Transverse colon (tissue), 4 donors: Measurements from ENCODE around the gene CCNY. TPM values are rescaled to one million over a fixed set of nuclear protein-coding genes. Genes with fewer than 3 reads are reported as not detected.

Experiments
- DNase-seq: peaks from one replicate; pipeline ENCODE4 v3.0.0-alpha.2; 2019
- H3K27ac ChIP-seq, 4 donors: fragments of 200-600 bp; sonication (generic); 2 replicates each; pipeline ENCODE4 v1.5.1; 2016 to 2018; ENCODE audit warnings: inconsistent platforms in 4 of 4
- H3K27me3 ChIP-seq: fragments of 200-600 bp; sonication (generic); 2 replicates; pipeline ENCODE4 v1.5.1; 2017; ENCODE audit warnings: inconsistent platforms
- H3K36me3 ChIP-seq, 4 donors: fragments of 200-600 bp; sonication (generic); 2 replicates each; pipeline ENCODE4 v1.5.1; 2017 to 2019; ENCODE audit warnings: inconsistent platforms in 4 of 4
- H3K4me1 ChIP-seq, 4 donors: fragments of 200-600 bp; sonication (generic); 2 replicates each; pipeline ENCODE4 v1.5.1; 2017 to 2020; ENCODE audit warnings: inconsistent platforms in 4 of 4
- H3K4me3 ChIP-seq, 4 donors: fragments of 200-600 bp; sonication (generic); 1 replicate in 1 of 4; 2 replicates in 3 of 4; pipeline versions ENCODE4 v1.5.1 to v1.6.1; 2017 to 2019; ENCODE audit warnings: inconsistent platforms in 4 of 4
- H3K9me3 ChIP-seq, 2 donors: fragments of 200-600 bp; sonication (generic); 2 replicates each; pipeline ENCODE4 v1.5.1; 2017 to 2019; ENCODE audit warnings: inconsistent platforms in 2 of 2
- CTCF ChIP-seq, 5 experiments: fragments of 200-600 bp in 3 of 5; fragments of 450-650 bp in 2 of 5; sonication (generic) in 3 of 5; IDR thresholded peaks; 1 replicate in 2 of 5; 2 replicates in 3 of 5; pipeline ENCODE4 v1.5.1; 2016 to 2017; ENCODE audit warnings: antibody characterized with exemption in 5 of 5, inconsistent platforms in 3 of 5, mild to moderate bottlenecking in 2 of 5, moderate library complexity in 1 of 5
- EP300 ChIP-seq: sonication (generic); formaldehyde crosslinking; IDR thresholded peaks from one replicate; pipeline ENCODE4 v1.6.1; 2017; ENCODE audit warnings: antibody characterized with exemption, low read depth
- POLR2A ChIP-seq: fragments of 450-650 bp; IDR thresholded peaks from one replicate; pipeline ENCODE4 v1.6.1; 2016; ENCODE audit warnings: antibody characterized with exemption, mild to moderate bottlenecking, moderate library complexity
- POLR2AphosphoS5 ChIP-seq, 3 donors: sonication (generic); formaldehyde crosslinking; IDR thresholded peaks; one replicate each; pipeline ENCODE4 v1.6.1; 2016; ENCODE audit warnings: antibody characterized with exemption in 3 of 3
- WGBS, 2 donors: methylation state at CpG; one replicate each; pipeline ENCODE4 v1.1.5; 2018; ENCODE audit warnings: low coverage in 1 of 2; 5-methylcytosine and 5-hydroxymethylcytosine counted together
- in situ Hi-C, 4 donors: fragments of 200-750 bp; cut with MboI; loops; one replicate each; pipeline versions ENCODE4 v1.15.0 to v1.15.1; 2017; ENCODE audit warnings: low sequenced_read_pairs in 3 of 4, low pct_ligation_motif_present in 1 of 4, low pct_unique_long_range_greater_than_20kb in 1 of 4
- intact Hi-C: fragments of 100-400 bp; cut with DNase I; formaldehyde crosslinking; loops from one replicate; pipeline ENCODE4 v1.15.1; 2023; ENCODE audit warnings: low total_unique reads
- total RNA-seq, 4 donors: library from RNA; depleted of rRNA; stranded (reverse); fragments of >200 nt; gene quantifications; one replicate each; pipeline ENCODE4 v1.1.0, GENCODE V29; 2016

Gene CCNY
- total RNA-seq, 4 donors from 2014 or later: 19.5 to 53.9 (median 41.4) TPM

- Histone ChIP-seq H3K4me3 (no peak overlapping the region), H3K4me1 (peaks cover 7 to 53% (median 11%) of the 10 kb centered on the region in 4 donors), H3K27ac (no peak overlapping the region), H3K36me3 (no peaks in the 10 kb centered on the region), H3K27me3 (no peaks in the 10 kb centered on the region), H3K9me3 (no peaks in the 10 kb centered on the region)
- TF ChIP-seq EP300 (no peak), CTCF (IDR thresholded peaks at IDR 0.05) (no peak), POLR2AphosphoS5 (IDR thresholded peaks at IDR 0.05) (no peak), POLR2A (no peak)
- no peak for DNase-seq
- in situ Hi-C loops: no loop called here
- 0 to 44% methylated on average over 1 to 2 of the region's 2 CpGs for whole genome bisulfite sequencing, 2 donors
- intact Hi-C loops: no loop called here
Measured at GRCh38 chr10:35347121-35347562, 10.8 kb downstream of the CCNY start.

GRCh38 chr10:35347899-35348608 is 11.7 kb downstream of the CCNY start:
- H3K4me3 ChIP-seq: no peak overlapping the region
- peaks cover 7 to 58% (median 13%) of the 10 kb centered on the region in 4 donors for H3K4me1 ChIP-seq
- intact Hi-C loops: no loop called here
- TF ChIP-seq CTCF (IDR thresholded peaks at IDR 0.05) (no peak), POLR2A (no peak), EP300 (no peak), POLR2AphosphoS5 (IDR thresholded peaks at IDR 0.05) (no peak)
- in situ Hi-C loops: no loop called here
- no peak for DNase-seq
- H3K27me3 ChIP-seq: no peaks in the 10 kb centered on the region
- H3K36me3 ChIP-seq: no peaks in the 10 kb centered on the region
- peak overlapping the region in 1 of 4 donors; percentile 6 for H3K27ac ChIP-seq
- WGBS, 2 donors: 59 to 79% methylated on average over 6 to 13 of the region's 13 CpGs
- H3K9me3 ChIP-seq: no peaks in the 10 kb centered on the region

- no peaks in the 10 kb centered on the region for H3K27me3 ChIP-seq
- H3K4me3 ChIP-seq: no peak overlapping the region
- peaks cover 7 to 61% (median 13%) of the 10 kb centered on the region in 4 donors for H3K4me1 ChIP-seq
- peak overlapping the region in 1 of 4 donors; percentile 6 for H3K27ac ChIP-seq
- no peak for DNase-seq
- intact Hi-C loops (no loop called here), in situ Hi-C loops (no loop called here)
- WGBS, 2 donors: 95 to 100% methylated on average over 4 to 10 of the region's 10 CpGs
- H3K9me3 ChIP-seq: no peaks in the 10 kb centered on the region
- no peaks in the 10 kb centered on the region for H3K36me3 ChIP-seq
- TF ChIP-seq POLR2AphosphoS5 (IDR thresholded peaks at IDR 0.05): no peak
- TF ChIP-seq CTCF (IDR thresholded peaks at IDR 0.05): no peak
- no peak for TF ChIP-seq EP300
- TF ChIP-seq POLR2A: no peak
Measured at GRCh38 chr10:35348609-35349388, 12.5 kb downstream of the CCNY start.

- intact Hi-C loops: no loop called here
Measured at GRCh38 chr10:35349389-35349915, 13.1 kb downstream of the CCNY start.

More at GRCh38 chr10:35349389-35349915, 13.1 kb downstream of the CCNY start:
- H3K4me3 ChIP-seq: no peak overlapping the region
- 78 to 86% methylated on average over 1 to 2 of the region's 2 CpGs for WGBS, 2 donors
- H3K27me3 ChIP-seq: no peaks in the 10 kb centered on the region
- H3K27ac ChIP-seq: no peak overlapping the region
- H3K4me1 ChIP-seq: peaks cover 7 to 65% (median 13%) of the 10 kb centered on the region in 4 donors
- no peak for TF ChIP-seq POLR2A
- DNase-seq: no peak
- H3K9me3 ChIP-seq: no peaks in the 10 kb centered on the region
- in situ Hi-C loops: no loop called here
- no peaks in the 10 kb centered on the region for H3K36me3 ChIP-seq
